Endometrial microvascular endothelial cells (primary cell): ENCODE results near the gene ERC2. TPM values are rescaled to one million over a fixed set of nuclear protein-coding genes. Genes with fewer than 3 reads are reported as not detected.

Experiments used
- in situ Hi-C: cut with HindIII; loops from 2 replicates; pipeline ENCODE4 v1.10.0; 2017; ENCODE audit warnings: low sequenced_read_pairs, low pct_unique_long_range_greater_than_20kb; ENCODE audit errors: inconsistent ontology term
- total RNA-seq: library from RNA; depleted of rRNA; stranded (reverse); fragments of >200 nt; gene quantifications from one replicate; pipeline ENCODE4 v1.2.3, GENCODE V29; 2015; ENCODE audit errors: inconsistent ontology term

The ERC2 gene
- total RNA-seq, 1 donor from 2014 or later: not detected

DNA sequence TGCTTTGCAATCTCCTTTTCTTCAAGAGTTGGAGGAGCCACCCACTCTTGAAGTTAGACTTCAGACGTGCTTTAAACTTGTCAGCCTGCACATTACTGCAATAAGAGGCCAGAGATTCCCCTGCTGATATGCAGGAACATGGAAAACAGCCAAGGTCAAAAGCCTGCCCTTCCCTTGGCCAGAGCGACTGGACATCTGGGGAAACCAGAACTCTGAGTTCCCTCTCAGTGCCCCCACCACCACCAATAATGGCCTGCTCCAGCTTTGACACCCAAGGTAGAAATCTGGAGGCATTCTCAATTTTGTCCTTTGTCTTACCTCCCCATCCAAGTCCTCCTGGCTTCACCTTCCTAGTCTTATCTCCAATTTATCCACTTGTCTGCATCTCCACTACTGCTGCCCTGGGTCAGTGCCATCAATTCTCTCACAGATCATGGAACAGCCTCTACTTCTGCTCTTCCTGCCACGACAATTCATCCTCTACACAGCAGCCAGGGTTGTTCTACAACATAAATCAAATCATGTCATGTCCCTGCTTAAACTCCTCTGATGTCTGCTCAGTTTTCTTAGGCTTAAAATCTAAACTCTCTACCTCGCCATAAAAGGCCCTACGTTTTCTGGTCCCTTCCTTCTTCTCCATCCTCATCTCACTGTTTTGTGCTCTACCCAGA is 789.6 kb downstream of the ERC2 start:
- in situ Hi-C loops: no loop called here

DNA sequence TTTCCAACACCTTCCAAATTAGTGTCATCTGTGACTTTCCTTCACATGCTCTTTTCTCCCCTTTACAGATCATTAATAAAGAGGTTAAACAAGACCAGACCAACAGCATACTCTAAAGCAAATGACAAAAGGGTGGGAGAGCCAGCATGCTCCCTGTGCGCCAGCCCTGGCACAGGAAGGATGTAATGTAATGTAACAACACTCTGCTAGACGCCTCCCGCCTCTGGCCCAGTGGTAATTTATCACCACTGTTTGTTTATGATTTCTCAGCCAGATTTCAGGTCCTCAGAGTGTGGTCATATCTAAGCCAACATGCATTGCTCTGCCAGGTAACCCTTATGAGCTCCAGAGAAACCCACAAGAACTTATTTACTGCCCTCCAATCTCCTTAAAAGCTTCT is 791.6 kb downstream of the ERC2 start:
- in situ Hi-C loops: no loop called here

GRCh38 chr3:55675478-55675877 is 792.8 kb downstream of the ERC2 start:
- in situ Hi-C loops: no loop called here

GRCh38 chr3:55673764-55674163 is 794.5 kb downstream of the ERC2 start:
- in situ Hi-C loops: no loop called here

- in situ Hi-C loops: no loop called here
These were observed 799.1 kb downstream of the ERC2 start for GRCh38 chr3:55669133-55669532.

DNA sequence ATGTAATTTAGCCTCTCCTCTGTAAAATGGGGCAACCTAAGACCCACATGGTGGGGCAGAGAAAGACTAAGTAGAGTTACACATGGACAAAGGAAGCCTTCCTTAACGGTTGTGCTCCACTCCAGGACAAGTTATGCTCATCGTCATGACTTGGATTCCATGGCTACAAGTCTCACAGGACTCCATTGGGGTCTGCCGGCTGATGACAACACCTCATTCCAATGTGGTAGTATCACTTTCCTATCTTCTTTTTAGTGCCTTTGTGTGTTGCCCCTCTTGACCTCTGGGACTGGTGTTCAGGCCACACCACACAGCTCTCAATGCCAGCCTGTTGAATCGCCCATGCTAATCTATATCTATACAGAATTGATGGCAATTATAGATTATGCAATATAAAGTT is 799.9 kb downstream of the ERC2 start:
- in situ Hi-C loops: no loop called here

DNA sequence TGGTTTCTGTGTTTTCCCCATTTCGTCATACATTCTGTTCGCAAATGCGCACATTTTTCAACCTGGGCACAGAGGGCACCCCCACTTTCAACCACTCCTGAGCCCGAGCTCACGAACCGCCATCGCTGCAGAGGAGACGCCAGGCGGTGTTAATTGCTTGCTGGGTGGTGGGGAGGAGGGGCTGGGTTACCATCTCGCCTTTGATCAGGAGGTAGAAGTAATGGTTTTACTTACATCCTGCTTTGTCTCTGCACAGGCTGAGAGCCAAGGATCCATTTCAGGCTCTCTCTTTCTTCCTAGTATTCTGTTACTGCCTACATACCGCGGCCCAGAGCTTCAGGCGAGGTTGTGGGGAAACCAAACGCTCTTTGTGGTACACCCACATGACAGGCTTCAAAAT is 803.9 kb downstream of the ERC2 start:
- in situ Hi-C loops: no loop called here

GRCh38 chr3:55662683-55663082 is 805.6 kb downstream of the ERC2 start:
- in situ Hi-C loops: no loop called here

GRCh38 chr3:55661571-55661970 is 806.7 kb downstream of the ERC2 start:
- in situ Hi-C loops: no loop called here

GRCh38 chr3:55661141-55661540 is 807.1 kb downstream of the ERC2 start:
- in situ Hi-C loops: no loop called here

- in situ Hi-C loops: no loop called here
These were observed 807.6 kb downstream of the ERC2 start for GRCh38 chr3:55660642-55661041.

GRCh38 chr3:55659701-55660100 is 808.6 kb downstream of the ERC2 start:
- in situ Hi-C loops: no loop called here

DNA sequence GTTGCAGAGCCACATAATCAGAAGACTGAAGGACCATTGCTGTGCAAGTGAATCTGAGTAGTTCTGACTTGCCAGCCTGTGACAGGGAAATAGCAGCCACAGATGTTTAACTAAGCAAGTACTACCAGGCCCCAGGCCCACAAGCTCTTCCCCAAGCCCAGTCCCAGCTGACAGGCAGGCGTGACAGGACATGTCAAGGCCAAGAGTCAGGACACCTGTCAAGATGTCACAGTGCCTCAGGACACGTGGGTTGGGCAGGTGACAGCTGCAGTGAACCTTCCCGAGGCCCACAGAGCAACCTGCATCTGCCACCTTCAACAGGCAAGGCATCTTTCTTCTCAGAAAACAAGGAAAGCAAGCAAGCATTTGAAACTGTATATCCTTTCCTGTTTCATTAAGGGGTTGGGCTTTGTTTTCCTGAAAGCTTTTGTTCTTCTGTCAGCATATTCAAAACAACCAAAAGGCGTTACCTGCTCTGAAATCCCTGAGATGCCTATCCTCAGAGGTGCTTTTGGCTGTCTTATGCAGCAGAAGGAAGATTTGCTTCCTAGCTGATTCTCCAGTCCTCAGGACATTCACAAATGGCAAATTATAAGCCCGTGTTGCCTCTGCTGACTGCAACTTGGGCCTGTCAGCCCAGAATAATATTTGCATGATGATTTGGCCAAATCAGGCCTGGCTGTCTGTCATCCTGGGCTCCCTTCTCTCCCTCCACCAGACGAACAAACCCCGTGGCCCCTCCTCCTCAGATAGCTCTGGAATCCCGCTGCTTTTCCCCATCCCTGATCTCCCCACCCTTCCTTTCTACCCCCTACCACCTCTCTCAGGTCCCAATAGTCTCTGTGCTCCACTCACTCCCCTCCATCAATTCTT is 809.3 kb downstream of the ERC2 start:
- in situ Hi-C loops: no loop called here

DNA sequence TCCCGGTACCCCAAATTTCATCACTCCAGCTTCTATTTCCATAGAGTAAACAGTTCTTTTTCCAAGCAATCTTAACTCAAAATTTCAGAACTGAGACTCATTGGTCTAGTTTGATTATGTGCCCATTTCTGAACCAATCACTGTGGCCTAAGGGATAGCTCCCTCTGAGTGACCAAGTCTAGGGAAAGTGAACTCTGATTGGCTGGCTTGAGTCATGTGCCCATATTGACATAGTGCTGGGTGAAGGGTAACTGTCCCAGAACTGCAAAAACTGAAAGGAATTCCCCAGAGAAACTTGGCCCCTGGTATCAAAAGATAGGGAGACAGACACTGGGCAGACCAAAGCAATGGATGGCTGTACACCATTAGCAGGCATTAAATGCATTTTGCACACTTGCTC is 810.0 kb downstream of the ERC2 start:
- in situ Hi-C loops: no loop called here

- in situ Hi-C loops: no loop called here
These were observed 812.7 kb downstream of the ERC2 start for GRCh38 chr3:55655544-55655943.

- in situ Hi-C loops: no loop called here
These were observed 814.0 kb downstream of the ERC2 start for GRCh38 chr3:55654123-55654760.

GRCh38 chr3:55651011-55651410 is 817.3 kb downstream of the ERC2 start:
- in situ Hi-C loops: no loop called here

- in situ Hi-C loops: no loop called here
These were observed 818.3 kb downstream of the ERC2 start for GRCh38 chr3:55650011-55650410.

GRCh38 chr3:55649554-55649953 is 818.7 kb downstream of the ERC2 start:
- in situ Hi-C loops: no loop called here
